ENCODE results near the gene CD200R1L. TPM values are rescaled to one million over a fixed set of nuclear protein-coding genes. Genes with fewer than 3 reads are reported as not detected.
A peak's percentile ranks its signal among the peaks of the same experiment; 100 is the strongest.

The CD200R1L gene
- total and polyA plus RNA-seq, 2 of the 13 experiments (the other 11 are each of a cell fraction or from before 2014, with no cell fraction given) = not detected

GRCh38 chr3:112776000-112776399 is 70.7 kb downstream of the CD200R1L start:
- CTCF ChIA-PET (ENCODE audit: low intra/inter-chr PET ratio, low total read pairs) = no interaction called here
- no peak overlapping the region for H2AFZ ChIP-seq (ENCODE audit: low read length)
- no peaks in the 10 kb centered on the region for H3K36me3 ChIP-seq (replicated peaks in 1 of 2; ENCODE audit: control insufficient read depth in 1 of 2, insufficient read depth in 2 of 2, low read length in 2 of 2)
- no peak overlapping the region for H3K4me3 ChIP-seq (replicated peaks in 1 of 3; ENCODE audit: insufficient read depth in 1 of 3, low read depth in 2 of 3, low read length in 3 of 3)
- no peak overlapping the region for H3K27ac ChIP-seq (ENCODE audit: extremely low read length, insufficient read depth, low read length)
- H3K4me1 ChIP-seq (ENCODE audit: insufficient read depth, low read length) = no peaks in the 10 kb centered on the region
- in situ Hi-C loops (cut with HindIII; ENCODE audit: extremely low pct_ligation_motif_present, low pct_unique_long_range_greater_than_20kb) = no loop called here
- TF ChIP-seq RAD51 (IDR thresholded peaks at IDR 0.05; ENCODE audit: borderline replicate concordance) (peak; percentile 38; the same call in 1 of the 2 replicates), USF2 (IDR thresholded peaks at IDR 0.05; ENCODE audit: low read depth, low read length) (peak; percentile 45; the same call in 1 of the 2 replicates), USF2 (CRISPR knock-in tag; IDR thresholded peaks at IDR 0.05; ENCODE audit: borderline replicate concordance) (no peak), NCOA2 (CRISPR knock-in tag; IDR thresholded peaks at IDR 0.05) (no peak), SRSF4 (IDR thresholded peaks at IDR 0.05; ENCODE audit: low read depth, low read length, poor library complexity, severe bottlenecking) (no peak), ZNF333 (CRISPR knock-in tag; IDR thresholded peaks at IDR 0.05; ENCODE audit: borderline replicate concordance) (no peak), ZHX1 (CRISPR knock-in tag; IDR thresholded peaks at IDR 0.05; ENCODE audit: low read depth) (no peak), SOX5 (CRISPR knock-in tag; IDR thresholded peaks at IDR 0.05; ENCODE audit: borderline replicate concordance) (no peak)
- TF ChIP-seq, protein P1, sequence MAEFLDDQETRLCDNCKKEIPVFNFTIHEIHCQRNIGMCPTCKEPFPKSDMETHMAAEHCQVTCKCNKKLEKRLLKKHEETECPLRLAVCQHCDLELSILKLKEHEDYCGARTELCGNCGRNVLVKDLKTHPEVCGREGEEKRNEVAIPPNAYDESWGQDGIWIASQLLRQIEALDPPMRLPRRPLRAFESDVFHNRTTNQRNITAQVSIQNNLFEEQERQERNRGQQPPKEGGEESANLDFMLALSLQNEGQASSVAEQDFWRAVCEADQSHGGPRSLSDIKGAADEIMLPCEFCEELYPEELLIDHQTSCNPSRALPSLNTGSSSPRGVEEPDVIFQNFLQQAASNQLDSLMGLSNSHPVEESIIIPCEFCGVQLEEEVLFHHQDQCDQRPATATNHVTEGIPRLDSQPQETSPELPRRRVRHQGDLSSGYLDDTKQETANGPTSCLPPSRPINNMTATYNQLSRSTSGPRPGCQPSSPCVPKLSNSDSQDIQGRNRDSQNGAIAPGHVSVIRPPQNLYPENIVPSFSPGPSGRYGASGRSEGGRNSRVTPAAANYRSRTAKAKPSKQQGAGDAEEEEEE (CRISPR knock-in tag; IDR thresholded peaks at IDR 0.05; ENCODE audit: borderline replicate concordance) = no peak
- TF ChIP-seq, protein P2, sequence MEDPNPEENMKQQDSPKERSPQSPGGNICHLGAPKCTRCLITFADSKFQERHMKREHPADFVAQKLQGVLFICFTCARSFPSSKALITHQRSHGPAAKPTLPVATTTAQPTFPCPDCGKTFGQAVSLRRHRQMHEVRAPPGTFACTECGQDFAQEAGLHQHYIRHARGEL (CRISPR knock-in tag; IDR thresholded peaks at IDR 0.05) = no peak
- H4K20me1 ChIP-seq (ENCODE audit: insufficient read depth, low read length) = no peaks in the 10 kb centered on the region
- no peak overlapping the region for H3K9ac ChIP-seq (ENCODE audit: insufficient read depth, low read depth, low read length)
- no peak overlapping the region for H3K4me2 ChIP-seq (ENCODE audit: low read depth, low read length)
- H3K9me3 ChIP-seq (ENCODE audit: low read length) = no peaks in the 10 kb centered on the region
- no TSS peak for BruUV-seq (replicated peaks)
- intact Hi-C loops (cut with micrococcal nuclease; ENCODE audit: unreplicated experiment) = no loop called here
- DNase-seq (ENCODE audit: low spot score) (no peak), ATAC-seq (no peak), FAIRE-seq (no peak)
- POLR2A ChIA-PET = no interaction called here
- H3K27me3 ChIP-seq (ENCODE audit: control insufficient read depth in 1 of 2, insufficient read depth in 2 of 2, low read length in 2 of 2) = no peaks in the 10 kb centered on the region
- WGBS (ENCODE audit: low lambda C conversion rate) = 0% methylated on average over 2 of the region's 2 CpGs
- no peaks in the 10 kb centered on the region for H3K79me2 ChIP-seq (ENCODE audit: insufficient read depth, low read length)
